Measurements from ENCODE around the gene GPX2. TPM values are rescaled to one million over a fixed set of nuclear protein-coding genes. Genes with fewer than 3 reads are reported as not detected.

The GPX2 gene
- total RNA-seq, 1 experiment from 2014 or later: not detected

DNA sequence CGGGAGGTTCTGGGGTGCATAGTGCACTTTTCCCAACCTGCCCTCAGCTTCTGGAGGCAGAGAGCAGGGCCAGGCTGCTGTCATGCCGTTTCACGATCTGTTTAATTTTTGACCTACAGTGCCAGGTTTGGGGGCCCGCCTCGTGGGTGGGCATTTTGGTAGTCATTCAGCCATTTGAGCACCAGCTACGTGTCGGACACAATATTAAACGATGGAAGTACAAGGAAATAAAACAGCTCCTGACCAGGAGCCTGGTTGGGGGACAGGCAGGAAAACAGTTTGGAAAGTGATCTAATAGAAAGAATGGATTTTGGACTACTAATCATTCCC, 44.9 kb upstream of the GPX2 start:
- no peak for DNase-seq (ENCODE audit: low spot score)
- intact Hi-C loops (cut with micrococcal nuclease; ENCODE audit: unreplicated experiment): loop anchor here (5.0 kb wide), 1 partner anchor 75 kb away; the partner anchor contains the start of gene CHURC1
- no peaks in the 10 kb centered on the region for H3K36me3 ChIP-seq (ENCODE audit: insufficient read depth, low read length, poor library complexity, severe bottlenecking)
- TF ChIP-seq, protein P1, sequence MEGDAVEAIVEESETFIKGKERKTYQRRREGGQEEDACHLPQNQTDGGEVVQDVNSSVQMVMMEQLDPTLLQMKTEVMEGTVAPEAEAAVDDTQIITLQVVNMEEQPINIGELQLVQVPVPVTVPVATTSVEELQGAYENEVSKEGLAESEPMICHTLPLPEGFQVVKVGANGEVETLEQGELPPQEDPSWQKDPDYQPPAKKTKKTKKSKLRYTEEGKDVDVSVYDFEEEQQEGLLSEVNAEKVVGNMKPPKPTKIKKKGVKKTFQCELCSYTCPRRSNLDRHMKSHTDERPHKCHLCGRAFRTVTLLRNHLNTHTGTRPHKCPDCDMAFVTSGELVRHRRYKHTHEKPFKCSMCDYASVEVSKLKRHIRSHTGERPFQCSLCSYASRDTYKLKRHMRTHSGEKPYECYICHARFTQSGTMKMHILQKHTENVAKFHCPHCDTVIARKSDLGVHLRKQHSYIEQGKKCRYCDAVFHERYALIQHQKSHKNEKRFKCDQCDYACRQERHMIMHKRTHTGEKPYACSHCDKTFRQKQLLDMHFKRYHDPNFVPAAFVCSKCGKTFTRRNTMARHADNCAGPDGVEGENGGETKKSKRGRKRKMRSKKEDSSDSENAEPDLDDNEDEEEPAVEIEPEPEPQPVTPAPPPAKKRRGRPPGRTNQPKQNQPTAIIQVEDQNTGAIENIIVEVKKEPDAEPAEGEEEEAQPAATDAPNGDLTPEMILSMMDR (conservative IDR thresholded peaks at IDR 0.05; ENCODE audit: low read depth, low read length): no peak
- TF ChIP-seq EZH2 (IDR thresholded peaks at IDR 0.05; ENCODE audit: borderline replicate concordance, low read depth, low read length, poor library complexity, severe bottlenecking): no peak
- H3K4me3 ChIP-seq (ENCODE audit: low read depth, low read length, poor library complexity, severe bottlenecking): peak overlapping the region; percentile 73
- CTCF ChIA-PET: no interaction called here
- no peaks in the 10 kb centered on the region for H3K27me3 ChIP-seq (replicated peaks; ENCODE audit: insufficient read depth, low read depth, low read length, poor library complexity)
- POLR2A ChIA-PET (ENCODE audit: low non-redundant PET): interaction anchor here (0.6 kb wide), 1 partner anchor 14 kb away, joined by 5 read pairs; no protein-coding TSS in a partner anchor
- no peaks in the 10 kb centered on the region for H3K9me3 ChIP-seq (ENCODE audit: low read depth, low read length, poor library complexity, severe bottlenecking)
- peak overlapping the region; percentile 76 for H3K27ac ChIP-seq (ENCODE audit: low read depth, low read length, poor library complexity, severe bottlenecking)
- BruUV-seq (replicated peaks): no TSS peak
- H3K4me1 ChIP-seq (ENCODE audit: insufficient read depth, low read length, poor library complexity, severe bottlenecking): peaks cover 7% of the 10 kb centered on the region

DNA sequence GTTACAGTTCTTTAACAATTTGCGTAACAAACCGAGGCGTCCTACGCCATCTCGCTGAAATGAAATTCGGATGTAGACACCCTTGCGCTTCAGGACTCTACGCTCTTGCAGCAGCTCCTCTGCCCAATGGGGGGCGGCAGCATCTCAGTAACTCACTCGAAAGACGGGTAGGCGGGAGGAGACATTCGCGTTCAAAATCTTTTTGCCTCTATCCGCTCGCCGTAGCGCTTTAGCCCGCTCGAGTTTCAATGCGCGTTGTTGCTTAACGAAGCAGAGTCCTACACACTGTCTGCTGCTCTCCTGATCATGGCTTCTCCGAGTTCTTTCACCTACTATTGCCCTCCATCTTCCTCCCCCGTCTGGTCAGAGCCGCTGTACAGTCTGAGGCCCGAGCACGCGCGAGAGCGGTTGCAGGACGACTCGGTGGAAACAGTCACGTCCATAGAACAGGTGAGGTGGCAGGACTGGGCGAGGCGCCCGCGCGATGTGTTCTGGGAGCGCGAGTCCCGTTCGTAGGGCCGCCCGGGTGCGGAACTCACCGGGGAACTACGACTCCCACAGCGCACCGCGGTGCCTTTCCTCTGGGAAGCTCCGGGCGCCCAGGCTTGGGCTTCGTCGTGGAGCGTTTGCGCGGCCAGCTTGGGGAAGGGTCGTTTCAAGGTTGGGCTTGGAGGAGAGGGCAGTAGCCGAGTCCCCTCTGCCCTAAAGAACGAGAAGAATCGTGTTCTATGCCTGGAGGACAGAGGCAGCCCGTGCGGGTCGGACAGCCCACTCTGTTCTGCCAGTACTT, 44.3 kb upstream of the GPX2 start, which contains the start of gene FNTB:
TSS of gene FNTB (plus strand) at position 248 of the 790 bp plus-strand sequence. CDS start at position 307, 59 bp downstream.
- Histone ChIP-seq H3K4me3 (ENCODE audit: low read depth, low read length, poor library complexity, severe bottlenecking) (peak within 1 kb of the TSS; percentile 73), H3K27me3 (replicated peaks; ENCODE audit: insufficient read depth, low read depth, low read length, poor library complexity) (no peaks in the 10 kb centered on the region), H3K36me3 (ENCODE audit: insufficient read depth, low read length, poor library complexity, severe bottlenecking) (no peaks in the 10 kb centered on the region), H3K27ac (ENCODE audit: low read depth, low read length, poor library complexity, severe bottlenecking) (peak within 1 kb of the TSS; percentile 76), H3K9me3 (ENCODE audit: low read depth, low read length, poor library complexity, severe bottlenecking) (no peaks in the 10 kb centered on the region), H3K4me1 (ENCODE audit: insufficient read depth, low read length, poor library complexity, severe bottlenecking) (peaks cover 5% of the 10 kb centered on the region)
- ChIA-PET POLR2A (ENCODE audit: low non-redundant PET) (interaction anchor here (0.6 to 0.7 kb wide), 2 partner anchors 13 to 33 kb away, joined by 3 to 5 read pairs; no protein-coding TSS in a partner anchor), CTCF (interaction anchor here (0.7 kb wide), 1 partner anchor 33 kb away, joined by 3 read pairs; no protein-coding TSS in a partner anchor)
- TF ChIP-seq, protein P1 (conservative IDR thresholded peaks at IDR 0.05; ENCODE audit: low read depth, low read length): peak; percentile 93
- TF ChIP-seq EZH2 (IDR thresholded peaks at IDR 0.05; ENCODE audit: borderline replicate concordance, low read depth, low read length, poor library complexity, severe bottlenecking): no peak
- no TSS peak for BruUV-seq (replicated peaks)
- DNase-seq (ENCODE audit: low spot score): peak; percentile 99
- intact Hi-C loops (cut with micrococcal nuclease; ENCODE audit: unreplicated experiment): loop anchor here (5.0 kb wide), 1 partner anchor 75 kb away; the partner anchor contains the start of gene CHURC1

DNA sequence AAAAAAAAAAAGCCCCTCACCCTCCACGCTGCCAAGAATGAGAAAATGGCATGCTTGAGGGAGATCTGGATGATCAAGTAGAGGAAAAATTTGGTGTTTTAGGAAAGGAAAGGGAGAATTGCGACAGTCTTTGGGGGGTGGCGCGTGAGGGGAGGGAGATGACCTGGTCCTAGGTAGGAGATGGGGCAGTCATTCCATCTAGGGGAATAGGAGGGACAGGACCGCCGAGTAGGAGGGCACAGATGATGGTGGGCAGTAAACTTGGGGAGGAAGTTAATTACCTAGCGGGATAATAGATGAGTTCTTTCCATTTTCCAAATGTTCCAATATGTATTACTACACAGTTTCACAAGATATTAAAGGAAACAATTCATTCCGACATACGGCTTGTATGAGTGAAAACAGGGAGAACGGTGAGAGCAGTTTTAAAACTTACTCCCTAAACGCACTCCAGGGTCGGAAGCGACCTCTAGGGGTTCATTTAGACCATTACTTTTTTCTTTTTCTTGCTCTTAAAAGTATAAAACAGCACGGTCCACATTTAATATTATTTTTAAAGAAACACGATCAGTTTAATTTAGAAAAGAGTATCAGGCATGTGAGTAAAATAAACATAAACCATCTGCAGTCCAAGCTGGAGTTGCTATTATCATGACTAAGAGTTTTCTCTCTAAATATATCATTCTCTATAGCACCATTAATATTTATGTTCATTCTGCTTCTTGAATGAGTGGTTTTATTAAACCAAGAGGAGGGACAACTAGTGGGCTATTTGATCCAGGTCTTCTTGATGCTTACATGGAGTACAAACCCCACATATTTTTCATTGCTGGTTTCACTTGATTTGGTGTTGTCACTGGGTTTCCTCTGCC, 41.1 kb upstream of the GPX2 start:
- peaks cover 5% of the 10 kb centered on the region for H3K4me1 ChIP-seq (ENCODE audit: insufficient read depth, low read length, poor library complexity, severe bottlenecking)
- H3K27ac ChIP-seq (ENCODE audit: low read depth, low read length, poor library complexity, severe bottlenecking): no peak overlapping the region
- peak; percentile 75 for DNase-seq (ENCODE audit: low spot score)
- ChIA-PET CTCF (interaction anchor here (0.7 kb wide), 1 partner anchor 183 kb away, joined by 8 read pairs; no protein-coding TSS in a partner anchor), POLR2A (ENCODE audit: low non-redundant PET) (no interaction called here)
- H3K9me3 ChIP-seq (ENCODE audit: low read depth, low read length, poor library complexity, severe bottlenecking): no peaks in the 10 kb centered on the region
- H3K4me3 ChIP-seq (ENCODE audit: low read depth, low read length, poor library complexity, severe bottlenecking): peak overlapping the region; percentile 27
- TF ChIP-seq, protein P1 (conservative IDR thresholded peaks at IDR 0.05; ENCODE audit: low read depth, low read length): peak; percentile 75
- no peak for TF ChIP-seq EZH2 (IDR thresholded peaks at IDR 0.05; ENCODE audit: borderline replicate concordance, low read depth, low read length, poor library complexity, severe bottlenecking)
- intact Hi-C loops (cut with micrococcal nuclease; ENCODE audit: unreplicated experiment): loop anchor here (5.0 kb wide), 1 partner anchor 161 kb away; no protein-coding TSS in a partner anchor
- no TSS peak for BruUV-seq (replicated peaks)
- no peaks in the 10 kb centered on the region for H3K36me3 ChIP-seq (ENCODE audit: insufficient read depth, low read length, poor library complexity, severe bottlenecking)
- no peaks in the 10 kb centered on the region for H3K27me3 ChIP-seq (replicated peaks; ENCODE audit: insufficient read depth, low read depth, low read length, poor library complexity)
